GM23248 (cell line): ENCODE results near the gene OXSR1.

Experiments used
- EZH2 ChIP-seq: fragments of 200-600 bp; sonication (generic); IDR thresholded peaks from 2 replicates; pipeline ENCODE4 v1.6.1; 2018; ENCODE audit warnings: antibody characterized with exemption, mild to moderate bottlenecking; ENCODE audit not compliant: insufficient read depth, poor library complexity, severe bottlenecking
- EZH2phosphoT487 ChIP-seq: fragments of 200-600 bp; sonication (generic); IDR thresholded peaks from 2 replicates; pipeline ENCODE4 v1.6.1; 2018; ENCODE audit warnings: antibody characterized with exemption, moderate library complexity, mild to moderate bottlenecking, low read depth; ENCODE audit not compliant: insufficient read depth

DNA sequence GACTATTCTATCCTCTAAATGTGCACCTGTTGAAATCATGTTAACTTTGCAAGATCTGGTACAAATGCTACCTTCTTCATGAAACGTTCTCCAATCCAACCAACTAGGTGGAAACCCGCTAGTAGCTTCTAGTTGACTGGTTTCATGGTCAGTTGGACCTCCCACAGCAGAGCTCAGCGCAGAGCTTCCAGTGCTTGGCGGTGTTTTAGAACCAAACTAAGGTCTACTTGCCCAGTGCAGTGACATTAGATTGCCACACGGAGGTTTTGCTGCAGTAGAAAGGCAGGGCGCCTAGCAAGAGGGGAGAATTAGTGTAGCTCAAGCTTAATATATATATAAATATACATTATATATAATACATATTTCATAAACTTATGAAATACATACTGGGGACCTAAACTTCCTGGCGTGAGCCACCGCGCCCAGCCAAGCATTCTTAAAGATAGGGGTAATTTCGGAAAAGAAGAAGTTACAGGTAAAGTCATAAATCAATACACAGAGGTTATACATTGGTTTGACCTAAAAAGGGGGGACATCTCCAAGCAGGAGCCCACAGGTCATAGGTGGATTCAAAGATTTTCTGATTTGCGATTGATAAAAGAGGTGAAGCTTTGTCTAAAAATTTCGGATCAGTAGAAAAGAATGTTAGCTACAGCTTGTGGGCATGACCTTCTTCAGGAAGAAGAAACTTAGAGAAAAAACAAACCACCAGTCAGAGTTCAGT lies 2.1 kb upstream of the OXSR1 start:
- TF ChIP-seq EZH2phosphoT487 (no peak), EZH2 (no peak)
